Glutamatergic neuron (in vitro differentiated cells): ENCODE data around the gene PSMC3. TPM values are rescaled to one million over a fixed set of nuclear protein-coding genes. Genes with fewer than 3 reads are reported as not detected.

Experiments used
- DNase-seq: peaks from one replicate; pipeline ENCODE4 v3.0.0; 2022
- H3K27ac Mint-ChIP-seq: one replicate; pipeline ENCODE4 v1.8.0; 2020; ENCODE audit warnings: mild to moderate bottlenecking, mixed read lengths, inconsistent platforms; ENCODE audit not compliant: unreplicated experiment
- H3K27me3 Mint-ChIP-seq: one replicate; pipeline ENCODE4 v1.8.0; 2020; ENCODE audit warnings: mild to moderate bottlenecking, moderate library complexity, mixed read lengths, inconsistent platforms; ENCODE audit not compliant: unreplicated experiment
- H3K36me3 Mint-ChIP-seq: one replicate; pipeline ENCODE4 v1.8.0; 2020; ENCODE audit warnings: mild to moderate bottlenecking, mixed read lengths, inconsistent platforms; ENCODE audit not compliant: unreplicated experiment
- H3K4me1 Mint-ChIP-seq: one replicate; pipeline ENCODE4 v1.8.0; 2020; ENCODE audit warnings: mild to moderate bottlenecking, low read depth, mixed read lengths, inconsistent platforms; ENCODE audit not compliant: unreplicated experiment
- H3K4me3 Mint-ChIP-seq: one replicate; pipeline ENCODE4 v1.8.0; 2020; ENCODE audit warnings: mild to moderate bottlenecking, mixed read lengths, inconsistent platforms; ENCODE audit not compliant: unreplicated experiment
- H3K9me3 Mint-ChIP-seq: one replicate; pipeline ENCODE4 v1.8.0; 2020; ENCODE audit warnings: mild to moderate bottlenecking, moderate library complexity, mixed read lengths, inconsistent platforms; ENCODE audit not compliant: unreplicated experiment
- CTCF ChIP-seq: fragments of 200-600 bp; sonication (generic); IDR thresholded peaks from one replicate; pipeline ENCODE4 v1.5.0; 2021; ENCODE audit not compliant: partially characterized antibody, unreplicated experiment
- total RNA-seq: library from RNA; stranded (reverse); fragmentation: NEBNext Ultra II Directional; extraction: Animal tissue kit (Norgen Biotek cat#: 25700); gene quantifications from one replicate; pipeline ENCODE4 v1.2.1, GENCODE V29; 2021; ENCODE audit not compliant: unreplicated experiment

The PSMC3 gene
- total RNA-seq, 1 donor from 2014 or later: 112 TPM

DNA sequence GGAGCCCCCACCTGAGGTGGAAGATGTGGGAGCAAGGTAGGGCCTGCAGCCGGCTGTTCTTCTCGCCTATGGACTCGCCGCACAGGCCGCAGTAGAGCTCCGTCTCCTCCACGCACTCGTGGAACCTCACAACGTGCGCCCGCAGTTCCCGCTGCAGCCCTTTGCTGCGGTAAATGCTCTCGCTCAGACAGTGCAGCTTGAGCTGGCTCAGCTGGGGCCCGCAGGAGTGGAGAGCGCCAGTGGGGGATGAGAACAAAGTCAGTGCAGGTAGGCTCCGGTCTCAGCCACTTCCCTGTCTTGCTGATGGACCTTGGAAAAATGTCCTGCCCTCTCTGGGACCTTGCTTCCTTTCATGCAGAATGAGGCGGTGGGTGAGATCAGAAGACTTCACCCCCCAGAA lies 12.5 kb upstream of the PSMC3 start:
- H3K4me1 Mint-ChIP-seq: no peaks in the 10 kb centered on the region
- no peak overlapping the region for H3K27ac Mint-ChIP-seq
- H3K36me3 Mint-ChIP-seq: no peaks in the 10 kb centered on the region
- no peak for DNase-seq
- peaks cover 4% of the 10 kb centered on the region for H3K27me3 Mint-ChIP-seq
- no peak overlapping the region for H3K4me3 Mint-ChIP-seq
- peaks cover 4% of the 10 kb centered on the region for H3K9me3 Mint-ChIP-seq
- no peak for TF ChIP-seq CTCF

- Mint-ChIP-seq H3K36me3 (no peaks in the 10 kb centered on the region), H3K27ac (no peak overlapping the region), H3K9me3 (peaks cover 2% of the 10 kb centered on the region), H3K27me3 (peaks cover 4% of the 10 kb centered on the region), H3K4me1 (no peaks in the 10 kb centered on the region), H3K4me3 (no peak overlapping the region)
- TF ChIP-seq CTCF: no peak
- DNase-seq: no peak
These were observed 11.6 kb upstream of the PSMC3 start for GRCh38 chr11:47437746-47438418.

DNA sequence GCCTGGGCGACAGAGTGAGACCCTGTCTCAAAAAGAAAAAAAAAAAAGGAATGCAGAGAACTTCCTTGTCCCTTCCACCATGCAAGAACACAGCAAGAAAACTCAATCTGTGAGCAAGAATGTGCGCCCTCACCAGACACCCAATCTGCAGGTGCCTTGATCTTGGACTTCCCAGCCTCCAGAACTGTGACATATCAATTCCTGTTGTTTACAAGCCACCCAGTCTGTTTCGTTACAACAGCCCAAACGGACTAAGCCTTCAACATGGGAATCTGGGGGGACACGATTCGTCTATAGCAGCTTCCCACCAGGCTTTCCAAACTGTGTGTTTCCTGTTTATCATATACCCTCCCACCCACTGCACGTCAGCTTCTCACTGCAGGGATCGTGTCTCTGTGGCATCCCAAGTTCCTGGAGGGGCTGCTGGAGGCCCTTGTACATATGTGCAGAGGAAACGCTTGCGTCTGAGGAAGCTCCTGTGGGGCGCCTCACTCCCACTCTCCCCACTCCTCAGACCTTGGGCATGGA lies 11.0 kb upstream of the PSMC3 start:
- Mint-ChIP-seq H3K9me3 (peaks cover 2% of the 10 kb centered on the region), H3K36me3 (no peaks in the 10 kb centered on the region), H3K4me1 (no peaks in the 10 kb centered on the region), H3K4me3 (no peak overlapping the region), H3K27me3 (peaks cover 4% of the 10 kb centered on the region), H3K27ac (no peak overlapping the region)
- TF ChIP-seq CTCF: no peak
- no peak for DNase-seq

DNA sequence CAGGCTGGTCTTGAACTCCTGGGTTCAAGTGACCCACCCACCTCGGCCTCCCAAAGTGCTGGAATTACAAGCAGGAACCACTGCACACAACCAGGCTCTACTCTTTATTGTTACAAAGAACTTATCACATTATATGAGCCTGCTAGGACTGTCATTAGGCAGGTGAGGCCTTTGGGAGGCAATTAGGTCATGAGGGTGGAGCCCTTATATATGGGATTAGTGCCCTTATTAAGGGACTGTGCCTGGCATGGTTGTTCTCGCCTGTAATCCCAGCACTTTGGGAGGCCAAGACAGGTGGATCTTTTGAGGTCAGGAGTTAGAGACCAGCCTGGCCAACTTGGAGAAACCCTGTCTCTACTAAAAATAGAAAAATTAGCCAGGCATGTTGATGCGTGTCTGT lies 10.5 kb upstream of the PSMC3 start:
- Mint-ChIP-seq H3K27ac (no peak overlapping the region), H3K9me3 (peaks cover 2% of the 10 kb centered on the region), H3K4me1 (no peaks in the 10 kb centered on the region)

More for the DNA sequence above, 10.5 kb upstream of the PSMC3 start:
- TF ChIP-seq CTCF: no peak
- H3K27me3 Mint-ChIP-seq: peaks cover 4% of the 10 kb centered on the region
- no peaks in the 10 kb centered on the region for H3K36me3 Mint-ChIP-seq
- H3K4me3 Mint-ChIP-seq: no peak overlapping the region
- DNase-seq: no peak
